Measurements from ENCODE around the gene SEC14L2.

DNA sequence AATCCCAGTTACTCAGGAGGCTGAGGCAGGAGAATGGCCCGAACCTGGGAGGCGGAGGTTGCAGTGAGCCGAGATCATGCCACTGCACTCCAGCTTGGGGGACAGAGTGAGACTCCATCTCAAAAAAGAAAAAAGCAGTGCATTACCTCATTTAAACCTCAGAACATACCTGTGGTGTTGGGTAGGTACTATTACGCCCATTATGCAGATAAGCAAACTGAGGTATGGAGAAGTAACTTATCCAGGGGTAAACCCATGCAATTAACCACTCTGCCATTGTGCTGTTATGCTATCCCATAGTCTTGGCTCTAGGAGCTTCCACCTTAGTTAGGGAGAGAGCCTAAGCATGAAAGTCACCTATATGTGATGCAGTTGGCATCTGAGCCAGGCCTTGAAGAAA, 77.3 kb downstream of the SEC14L2 start:
- TF ChIP-seq, protein P1, sequence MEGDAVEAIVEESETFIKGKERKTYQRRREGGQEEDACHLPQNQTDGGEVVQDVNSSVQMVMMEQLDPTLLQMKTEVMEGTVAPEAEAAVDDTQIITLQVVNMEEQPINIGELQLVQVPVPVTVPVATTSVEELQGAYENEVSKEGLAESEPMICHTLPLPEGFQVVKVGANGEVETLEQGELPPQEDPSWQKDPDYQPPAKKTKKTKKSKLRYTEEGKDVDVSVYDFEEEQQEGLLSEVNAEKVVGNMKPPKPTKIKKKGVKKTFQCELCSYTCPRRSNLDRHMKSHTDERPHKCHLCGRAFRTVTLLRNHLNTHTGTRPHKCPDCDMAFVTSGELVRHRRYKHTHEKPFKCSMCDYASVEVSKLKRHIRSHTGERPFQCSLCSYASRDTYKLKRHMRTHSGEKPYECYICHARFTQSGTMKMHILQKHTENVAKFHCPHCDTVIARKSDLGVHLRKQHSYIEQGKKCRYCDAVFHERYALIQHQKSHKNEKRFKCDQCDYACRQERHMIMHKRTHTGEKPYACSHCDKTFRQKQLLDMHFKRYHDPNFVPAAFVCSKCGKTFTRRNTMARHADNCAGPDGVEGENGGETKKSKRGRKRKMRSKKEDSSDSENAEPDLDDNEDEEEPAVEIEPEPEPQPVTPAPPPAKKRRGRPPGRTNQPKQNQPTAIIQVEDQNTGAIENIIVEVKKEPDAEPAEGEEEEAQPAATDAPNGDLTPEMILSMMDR (IDR thresholded peaks at IDR 0.05) = no peak
- no peak for TF ChIP-seq POLR2A (IDR thresholded peaks at IDR 0.05)

All from esophagus squamous epithelium (tissue), 4 donors.